Stimulated activated CD4-positive, alpha-beta T cell treated with anti-CD3 and anti-CD28 coated beads, Interleukin-15, amount 100 ng/mL, for 24 hours (primary cell): ENCODE results near the gene COLEC12.

ENCODE experiments used
- DNase-seq: peaks from one replicate; pipeline ENCODE4 v3.0.0-alpha.2; 2020

Gene COLEC12

GRCh38 chr18:505483-506122 lies 5.1 kb upstream of the COLEC12 start:
- no peak for DNase-seq

GRCh38 chr18:501406-501714 lies 859 bp upstream of the COLEC12 start:
- no peak for DNase-seq

GRCh38 chr18:499776-500631 lies 497 bp downstream of the COLEC12 start:
- DNase-seq, result no peak

- no peak for DNase-seq
These were observed 1.3 kb downstream of the COLEC12 start for GRCh38 chr18:498931-499775.

GRCh38 chr18:497688-498087 lies 2.8 kb downstream of the COLEC12 start:
- DNase-seq, result no peak

- DNase-seq, result no peak
These were observed 5.0 kb downstream of the COLEC12 start for GRCh38 chr18:495452-495851.

- no peak for DNase-seq
These were observed 5.5 kb downstream of the COLEC12 start for GRCh38 chr18:495017-495416.

- DNase-seq, result no peak
These were observed 6.2 kb downstream of the COLEC12 start for GRCh38 chr18:493986-494983.

- no peak for DNase-seq
These were observed 8.1 kb downstream of the COLEC12 start for GRCh38 chr18:492451-492850.

GRCh38 chr18:490624-491023 lies 9.9 kb downstream of the COLEC12 start:
- no peak for DNase-seq

GRCh38 chr18:490024-490366 lies 10.5 kb downstream of the COLEC12 start:
- no peak for DNase-seq

- DNase-seq, result no peak
These were observed 11.1 kb downstream of the COLEC12 start for GRCh38 chr18:489244-490023.

GRCh38 chr18:486929-487740 lies 13.4 kb downstream of the COLEC12 start:
- DNase-seq, result no peak

GRCh38 chr18:484749-485464 lies 15.6 kb downstream of the COLEC12 start:
- no peak for DNase-seq

- no peak for DNase-seq
These were observed 21.8 kb downstream of the COLEC12 start for GRCh38 chr18:478681-479080.

GRCh38 chr18:477565-477964 lies 22.9 kb downstream of the COLEC12 start:
- no peak for DNase-seq

- DNase-seq, result no peak
These were observed 24.2 kb downstream of the COLEC12 start for GRCh38 chr18:476251-476664.

GRCh38 chr18:475202-476031 lies 25.1 kb downstream of the COLEC12 start:
- no peak for DNase-seq

- DNase-seq, result no peak
These were observed 26.1 kb downstream of the COLEC12 start for GRCh38 chr18:474416-474815.
